Measurements from ENCODE around the gene METTL26.

Gene METTL26

GRCh38 chr16:638034-638543 lies 2.0 kb upstream of the METTL26 start:
- no peak for DNase-seq (ENCODE audit: low read depth)

DNA sequence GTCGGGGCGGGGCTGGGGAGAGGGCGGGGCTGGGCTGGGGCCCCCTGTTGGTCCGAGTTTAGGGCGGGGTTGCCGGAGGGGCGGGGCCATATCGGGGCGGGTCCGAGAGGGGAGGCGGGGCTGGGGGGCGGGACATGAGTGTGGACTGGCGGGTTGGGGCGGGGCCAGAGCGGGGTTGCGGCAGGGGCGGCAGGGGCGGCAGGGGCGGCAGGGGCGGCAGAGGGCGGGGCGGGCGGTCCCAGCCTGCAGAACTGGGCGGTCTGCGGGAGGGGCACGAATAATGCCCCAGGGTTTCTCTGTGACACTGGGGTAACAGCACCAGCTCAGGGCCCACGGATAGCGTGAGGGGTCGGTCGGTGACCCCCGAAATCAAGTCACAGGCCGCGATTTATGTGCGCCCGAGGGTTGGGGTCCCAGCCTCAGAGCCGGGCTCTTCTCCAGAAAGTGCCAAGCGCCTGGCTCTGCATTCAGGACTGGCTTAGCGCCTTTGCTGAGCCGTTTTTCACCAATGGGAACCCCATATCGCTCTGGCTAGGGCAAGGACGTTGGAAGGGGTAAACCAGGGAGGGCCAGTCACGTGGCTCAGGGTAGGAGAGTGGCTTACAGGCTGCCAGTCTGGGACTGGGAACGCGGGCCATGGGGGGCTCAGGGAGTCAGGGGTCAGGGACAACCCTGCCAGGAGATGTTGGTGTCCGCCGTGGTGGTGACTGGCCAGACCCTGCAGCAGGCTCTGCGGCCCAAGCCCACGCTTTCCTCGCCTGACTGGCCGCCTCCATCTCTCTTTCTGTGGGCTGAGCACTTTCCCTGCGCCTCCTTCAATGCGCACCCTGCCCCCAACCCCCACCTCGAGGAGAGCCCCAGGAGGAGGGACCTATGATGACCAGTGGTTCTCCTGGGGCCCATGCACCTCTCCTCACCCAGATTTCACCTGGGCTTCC lies 1.2 kb upstream of the METTL26 start:
- peak; percentile 78 for DNase-seq (ENCODE audit: low read depth)

DNA sequence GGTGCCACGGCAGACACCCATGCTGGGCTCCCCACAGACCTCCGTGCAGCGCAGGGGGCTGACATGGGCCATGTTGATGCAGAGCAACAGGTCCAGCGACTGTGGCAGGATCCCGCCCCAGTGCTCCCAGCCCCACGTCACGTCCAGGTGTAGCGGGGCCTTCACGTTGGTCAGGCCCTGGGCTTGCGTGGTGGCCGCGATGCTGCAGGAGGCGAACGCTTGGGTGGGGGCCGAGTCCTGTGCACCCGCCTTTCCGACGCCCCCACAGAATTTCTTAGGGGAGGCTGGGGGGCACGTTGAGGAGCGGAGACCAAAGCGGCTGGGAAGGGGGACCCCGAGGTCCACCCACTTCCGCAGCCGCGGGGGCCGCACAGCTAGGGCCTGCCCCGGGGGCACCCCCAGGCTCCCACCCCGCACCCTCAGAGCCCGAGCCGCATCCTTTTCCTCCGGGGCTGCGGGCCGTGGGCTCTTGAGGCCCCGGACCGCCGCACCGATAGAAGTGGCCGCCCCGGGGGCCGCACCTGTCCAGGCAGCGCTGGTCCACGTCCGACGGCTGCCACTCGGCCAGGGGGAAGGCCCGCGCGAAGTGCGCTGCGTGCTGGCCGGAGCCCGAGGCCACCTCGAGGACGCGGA lies 416 bp downstream of the METTL26 start:
- DNase-seq (ENCODE audit: low read depth), result no peak

- no peak for DNase-seq (ENCODE audit: low read depth)
Measured at GRCh38 chr16:634996-635395, 1.1 kb downstream of the METTL26 start.

DNA sequence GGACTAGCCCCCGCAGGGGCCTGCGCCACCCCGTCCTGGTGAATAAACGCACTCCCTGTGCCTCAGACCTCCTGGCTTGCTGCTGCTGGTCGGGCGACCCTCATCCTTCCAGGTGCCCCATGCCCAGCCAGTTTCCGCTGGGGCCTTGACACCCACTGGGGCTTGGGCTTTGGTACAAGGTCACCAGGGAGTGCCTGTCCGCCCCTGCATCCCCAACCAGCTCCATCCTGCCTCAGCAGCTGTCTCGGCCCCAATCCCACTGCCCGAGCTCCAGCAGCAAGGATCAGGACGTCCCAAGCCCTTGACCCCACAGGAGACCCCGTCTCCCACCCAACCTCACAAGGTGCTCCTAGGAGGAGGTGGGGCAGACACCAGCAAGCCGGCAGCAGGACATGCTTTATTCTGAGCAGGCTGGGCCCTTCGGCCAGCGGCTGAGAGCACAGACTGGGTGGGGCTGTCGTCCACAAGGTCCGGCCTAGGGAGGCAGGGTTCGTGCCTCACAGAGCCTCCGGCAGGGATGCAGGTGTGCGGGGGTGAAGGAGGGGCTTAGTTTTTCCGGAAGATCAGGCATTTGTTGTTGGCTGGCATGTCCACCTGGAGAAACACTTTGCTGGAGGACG lies 1.9 kb downstream of the METTL26 start:
- DNase-seq (ENCODE audit: low read depth), result no peak

DNA sequence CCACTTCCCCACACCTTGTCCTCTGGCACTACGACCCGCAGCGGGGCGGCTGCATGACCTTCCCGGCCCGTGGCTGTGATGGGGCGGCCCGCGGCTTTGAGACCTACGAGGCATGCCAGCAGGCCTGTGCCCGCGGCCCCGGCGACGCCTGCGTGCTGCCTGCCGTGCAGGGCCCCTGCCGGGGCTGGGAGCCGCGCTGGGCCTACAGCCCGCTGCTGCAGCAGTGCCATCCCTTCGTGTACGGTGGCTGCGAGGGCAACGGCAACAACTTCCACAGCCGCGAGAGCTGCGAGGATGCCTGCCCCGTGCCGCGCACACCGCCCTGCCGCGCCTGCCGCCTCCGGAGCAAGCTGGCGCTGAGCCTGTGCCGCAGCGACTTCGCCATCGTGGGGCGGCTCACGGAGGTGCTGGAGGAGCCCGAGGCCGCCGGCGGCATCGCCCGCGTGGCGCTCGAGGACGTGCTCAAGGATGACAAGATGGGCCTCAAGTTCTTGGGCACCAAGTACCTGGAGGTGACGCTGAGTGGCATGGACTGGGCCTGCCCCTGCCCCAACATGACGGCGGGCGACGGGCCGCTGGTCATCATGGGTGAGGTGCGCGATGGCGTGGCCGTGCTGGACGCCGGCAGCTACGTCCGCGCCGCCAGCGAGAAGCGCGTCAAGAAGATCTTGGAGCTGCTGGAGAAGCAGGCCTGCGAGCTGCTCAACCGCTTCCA lies 2.6 kb downstream of the METTL26 start:
- no peak for DNase-seq (ENCODE audit: low read depth)

DNA sequence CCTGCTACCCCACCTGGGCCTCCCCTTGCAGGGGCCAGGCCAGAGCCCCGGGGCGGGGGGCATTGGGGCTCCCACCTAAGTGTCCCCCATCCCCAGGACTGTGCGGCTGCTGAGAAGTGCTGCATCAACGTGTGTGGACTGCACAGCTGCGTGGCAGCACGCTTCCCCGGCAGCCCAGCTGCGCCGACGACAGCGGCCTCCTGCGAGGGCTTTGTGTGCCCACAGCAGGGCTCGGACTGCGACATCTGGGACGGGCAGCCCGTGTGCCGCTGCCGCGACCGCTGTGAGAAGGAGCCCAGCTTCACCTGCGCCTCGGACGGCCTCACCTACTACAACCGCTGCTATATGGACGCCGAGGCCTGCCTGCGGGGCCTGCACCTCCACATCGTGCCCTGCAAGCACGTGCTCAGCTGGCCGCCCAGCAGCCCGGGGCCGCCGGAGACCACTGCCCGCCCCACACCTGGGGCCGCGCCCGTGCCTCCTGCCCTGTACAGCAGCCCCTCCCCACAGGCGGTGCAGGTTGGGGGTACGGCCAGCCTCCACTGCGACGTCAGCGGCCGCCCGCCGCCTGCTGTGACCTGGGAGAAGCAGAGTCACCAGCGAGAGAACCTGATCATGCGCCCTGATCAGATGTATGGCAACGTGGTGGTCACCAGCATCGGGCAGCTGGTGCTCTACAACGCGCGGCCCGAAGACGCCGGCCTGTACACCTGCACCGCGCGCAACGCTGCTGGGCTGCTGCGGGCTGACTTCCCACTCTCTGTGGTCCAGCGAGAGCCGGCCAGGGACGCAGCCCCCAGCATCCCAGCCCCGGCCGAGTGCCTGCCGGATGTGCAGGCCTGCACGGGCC lies 3.4 kb downstream of the METTL26 start:
- no peak for DNase-seq (ENCODE audit: low read depth)

DNA sequence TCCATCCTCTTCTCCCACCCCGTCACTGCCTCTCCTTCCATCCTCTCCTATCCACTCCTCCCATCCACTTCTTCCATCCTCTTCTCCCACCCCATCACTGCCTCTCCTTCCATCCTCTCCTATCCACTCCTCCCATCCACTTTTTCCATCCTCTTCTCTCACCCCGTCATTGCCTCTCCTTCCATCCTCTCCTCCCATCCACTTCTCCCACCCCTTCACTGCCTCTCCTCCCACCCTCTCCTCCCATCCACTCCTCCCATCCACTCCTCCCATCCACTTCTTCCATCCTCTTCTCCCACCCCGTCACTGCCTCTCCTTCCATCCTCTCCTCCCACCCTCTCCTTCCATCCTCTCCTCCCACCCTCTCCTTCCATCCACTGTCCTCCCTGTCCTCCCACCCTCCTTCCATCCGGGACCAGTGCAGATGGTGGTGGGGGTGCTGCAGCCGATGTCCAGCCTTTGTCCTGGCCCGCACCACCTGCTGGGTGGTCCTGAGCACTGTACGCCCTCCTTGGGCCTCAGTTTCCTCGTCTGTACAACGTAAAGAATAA lies 4.2 kb downstream of the METTL26 start:
- no peak for DNase-seq (ENCODE audit: low read depth)

DNA sequence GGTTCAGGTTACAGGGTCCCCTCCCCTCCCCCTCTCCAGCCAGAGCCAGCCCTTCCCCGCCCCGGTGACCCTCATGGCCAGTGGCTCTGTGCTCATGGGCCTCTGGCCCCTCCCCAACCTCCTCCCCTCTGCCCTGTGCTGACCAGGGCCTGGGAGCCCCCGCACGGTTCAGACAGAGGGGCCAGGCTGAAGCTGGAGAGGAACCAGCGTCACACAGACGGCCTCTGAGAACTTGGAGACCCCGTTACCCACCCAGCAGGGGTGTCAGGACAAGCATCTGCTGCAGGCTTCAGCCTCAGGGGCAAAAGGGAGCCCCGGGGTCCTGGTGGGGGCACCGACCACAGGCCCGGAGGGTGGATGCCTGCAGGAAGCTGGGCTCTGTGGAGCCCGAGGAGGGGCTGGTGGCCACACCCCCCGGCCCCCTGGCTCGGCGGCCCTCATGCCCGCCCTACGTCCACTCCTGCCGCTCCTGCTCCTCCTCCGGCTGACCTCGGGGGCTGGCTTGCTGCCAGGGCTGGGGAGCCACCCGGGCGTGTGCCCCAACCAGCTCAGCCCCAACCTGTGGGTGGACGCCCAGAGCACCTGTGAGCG lies 5.2 kb downstream of the METTL26 start, which contains the start of gene WFIKKN1:
TSS of gene WFIKKN1 (plus strand) at position 171 of the 591 bp plus-strand sequence. CDS start at position 440, 269 bp downstream.
- DNase-seq (ENCODE audit: low read depth), result no peak

- no peak for DNase-seq (ENCODE audit: low read depth)
Measured at GRCh38 chr16:630249-630814, 5.8 kb downstream of the METTL26 start.

DNA sequence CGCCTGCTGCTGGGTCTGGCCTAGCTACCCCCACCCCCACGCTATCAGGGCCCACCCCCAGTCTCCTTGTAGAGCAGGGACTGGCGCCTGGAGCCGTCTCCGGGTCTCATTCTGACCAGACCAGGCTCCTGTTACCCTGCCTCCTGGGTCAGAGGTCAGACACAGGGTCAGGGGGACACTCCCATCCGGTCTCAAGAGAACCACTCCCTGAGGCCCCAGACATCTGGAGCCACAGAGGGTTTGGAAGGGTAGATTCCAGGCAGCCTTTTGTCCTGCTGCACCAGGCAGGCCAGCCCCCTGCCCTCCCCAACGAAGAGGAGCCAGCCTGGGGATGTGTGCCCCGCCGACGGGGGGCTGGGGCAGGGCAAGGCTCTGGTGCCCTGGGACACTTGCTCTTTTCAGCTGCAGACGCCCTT lies 6.3 kb downstream of the METTL26 start:
- no peak for DNase-seq (ENCODE audit: low read depth)

DNA sequence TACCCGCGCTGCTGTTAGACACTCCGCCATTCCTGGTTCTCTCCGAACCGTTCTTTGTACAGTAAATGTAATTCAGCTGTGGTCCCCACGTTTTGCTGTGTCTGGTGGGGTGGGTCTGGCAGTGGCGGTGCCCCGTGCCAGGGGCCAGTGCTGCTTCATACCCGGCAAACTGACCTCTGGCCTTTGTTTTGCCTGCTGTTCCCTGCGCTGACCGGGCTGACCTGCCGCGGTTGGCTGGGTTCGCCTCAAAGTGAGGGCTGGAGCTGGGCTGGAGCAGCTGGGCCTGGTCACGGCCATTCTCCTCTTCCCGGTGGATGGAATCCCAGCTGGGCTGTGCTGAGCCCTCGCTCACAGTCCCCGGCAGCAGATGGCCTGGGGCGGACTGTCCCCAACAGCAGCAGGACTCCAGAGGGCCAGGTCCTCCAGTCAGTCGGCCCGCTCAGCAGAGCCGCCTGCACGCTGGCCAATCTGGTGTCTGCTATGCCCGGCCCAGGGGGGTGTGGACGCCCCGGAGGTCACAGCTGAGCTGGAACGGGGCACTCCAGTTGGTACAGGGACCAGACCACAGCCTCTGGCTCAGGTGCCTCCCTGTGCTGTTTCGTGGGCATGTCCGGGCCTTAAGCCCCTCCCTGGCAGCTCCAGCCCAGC lies 6.8 kb downstream of the METTL26 start:
- DNase-seq (ENCODE audit: low read depth), result no peak

DNA sequence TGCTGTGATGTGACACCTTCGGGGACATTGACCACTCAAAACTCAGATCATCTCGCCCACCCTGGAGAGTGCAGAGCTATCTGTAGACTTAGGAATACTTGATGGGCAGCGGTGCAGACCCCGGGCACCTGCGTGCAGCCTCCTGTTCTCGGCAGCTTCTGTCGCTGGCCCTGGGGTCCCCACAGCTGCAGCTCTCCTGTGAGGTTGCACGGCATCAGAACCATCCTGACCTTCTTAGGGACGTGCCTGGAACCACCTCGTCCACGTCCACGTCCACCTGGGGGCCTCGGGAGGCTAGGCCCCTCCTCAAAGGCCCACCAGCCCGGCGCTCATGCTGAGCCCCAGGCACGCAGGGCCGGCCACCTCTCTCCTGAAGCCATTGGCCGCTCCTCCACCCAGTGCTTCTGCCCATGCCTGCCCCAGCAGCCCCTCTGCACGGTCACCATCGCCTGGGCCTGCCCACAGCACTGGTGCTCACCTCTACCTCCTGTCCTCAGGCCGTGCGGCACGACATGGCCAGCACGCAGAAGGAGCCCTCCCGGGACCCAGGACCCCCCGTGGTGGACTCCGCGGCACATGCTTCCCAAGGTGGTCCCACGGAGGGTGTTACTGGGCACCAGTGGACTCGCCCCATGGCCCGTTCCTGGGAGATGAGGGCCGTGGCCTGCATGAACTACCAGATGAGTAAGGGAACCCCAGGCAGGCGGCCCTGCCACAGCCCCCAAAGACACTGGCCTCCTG lies 7.6 kb downstream of the METTL26 start:
- DNase-seq (ENCODE audit: low read depth), result no peak

DNA sequence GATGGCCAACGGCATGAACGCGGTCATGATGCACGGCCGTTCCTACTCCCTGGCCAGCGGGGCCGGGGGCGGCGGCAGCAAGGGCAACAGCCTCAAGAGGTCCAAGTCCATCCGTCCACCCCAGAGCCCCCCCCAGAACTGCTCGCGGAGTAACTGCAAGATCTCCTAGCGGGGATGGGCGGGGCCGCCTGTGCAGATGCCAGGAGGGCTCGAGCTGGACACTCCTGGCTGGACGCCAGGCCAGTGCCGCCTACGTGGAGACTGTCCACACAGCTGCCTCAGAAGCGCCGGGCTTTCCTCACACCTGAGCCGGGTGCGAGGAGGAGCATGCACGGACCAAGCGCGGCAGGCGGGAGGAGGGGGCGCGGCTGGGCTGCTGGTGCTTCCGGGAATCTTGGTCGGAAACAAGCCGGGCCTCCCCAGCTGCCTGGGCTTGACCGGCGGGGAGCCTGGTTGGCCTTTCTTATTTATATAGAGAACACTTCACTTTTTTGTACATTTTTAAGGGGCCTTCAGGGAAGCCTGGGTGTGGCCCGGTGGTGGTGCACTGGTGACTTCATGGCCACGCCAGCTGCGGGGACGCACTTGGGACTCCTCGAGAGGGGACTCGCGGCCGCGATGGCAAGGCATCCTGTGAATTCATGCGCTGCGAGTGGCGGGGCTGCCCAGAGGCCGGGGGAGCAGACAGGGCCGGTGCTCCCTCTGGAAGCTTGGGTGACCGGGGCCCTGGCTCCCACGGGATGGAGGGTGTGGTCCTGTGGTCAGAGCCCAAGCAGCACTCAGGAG lies 8.5 kb downstream of the METTL26 start:
- DNase-seq (ENCODE audit: low read depth), result no peak

- DNase-seq (ENCODE audit: low read depth), result no peak
Measured at GRCh38 chr16:626787-627453, 9.2 kb downstream of the METTL26 start.

- no peak for DNase-seq (ENCODE audit: low read depth)
Measured at GRCh38 chr16:625977-626765, 9.9 kb downstream of the METTL26 start.
